ENCODE measurements around the gene RFX6. TPM values are rescaled to one million over a fixed set of nuclear protein-coding genes. Genes with fewer than 3 reads are reported as not detected.
"Not testable (repeated sequence)": the region's sequence is repeated elsewhere in the genome, so short reads cannot be mapped to it uniquely, and the experiment has no call there.

RFX6 gene
- 3.4 to 4.0 TPM (median 3.8 TPM) in 3 replicates for total RNA-seq

- H3K27ac Mint-ChIP-seq, result no peak within 1 kb of the TSS
- H3K27me3 Mint-ChIP-seq (ENCODE audit: low read depth), result peaks cover 52% of the 10 kb centered on the region
- peak; percentile 21 to 42 for DNase-seq (ENCODE audit: low spot score in 2 of 2, unreplicated experiment in 2 of 2)
- no peaks in the 10 kb centered on the region for H3K36me3 Mint-ChIP-seq
- TF ChIP-seq, protein P1, sequence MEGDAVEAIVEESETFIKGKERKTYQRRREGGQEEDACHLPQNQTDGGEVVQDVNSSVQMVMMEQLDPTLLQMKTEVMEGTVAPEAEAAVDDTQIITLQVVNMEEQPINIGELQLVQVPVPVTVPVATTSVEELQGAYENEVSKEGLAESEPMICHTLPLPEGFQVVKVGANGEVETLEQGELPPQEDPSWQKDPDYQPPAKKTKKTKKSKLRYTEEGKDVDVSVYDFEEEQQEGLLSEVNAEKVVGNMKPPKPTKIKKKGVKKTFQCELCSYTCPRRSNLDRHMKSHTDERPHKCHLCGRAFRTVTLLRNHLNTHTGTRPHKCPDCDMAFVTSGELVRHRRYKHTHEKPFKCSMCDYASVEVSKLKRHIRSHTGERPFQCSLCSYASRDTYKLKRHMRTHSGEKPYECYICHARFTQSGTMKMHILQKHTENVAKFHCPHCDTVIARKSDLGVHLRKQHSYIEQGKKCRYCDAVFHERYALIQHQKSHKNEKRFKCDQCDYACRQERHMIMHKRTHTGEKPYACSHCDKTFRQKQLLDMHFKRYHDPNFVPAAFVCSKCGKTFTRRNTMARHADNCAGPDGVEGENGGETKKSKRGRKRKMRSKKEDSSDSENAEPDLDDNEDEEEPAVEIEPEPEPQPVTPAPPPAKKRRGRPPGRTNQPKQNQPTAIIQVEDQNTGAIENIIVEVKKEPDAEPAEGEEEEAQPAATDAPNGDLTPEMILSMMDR (IDR thresholded peaks at IDR 0.05; ENCODE audit: unreplicated experiment), result no peak
- H3K4me1 Mint-ChIP-seq, result peaks cover 18% of the 10 kb centered on the region
- H3K9me3 Mint-ChIP-seq, result peaks cover 5% of the 10 kb centered on the region
- peak within 1 kb of the TSS; percentile 88 for H3K4me3 Mint-ChIP-seq
Observed at GRCh38 chr6:116876635-116877611, at the start of gene RFX6. TSS of gene RFX6 (plus strand) at chr6:116877242. CDS start at chr6:116877276, 34 bp downstream.

GRCh38 chr6:116827561-116828240, 49.3 kb upstream of the RFX6 start:
- Mint-ChIP-seq H3K9me3 (peaks cover 40% of the 10 kb centered on the region), H3K4me1 (peaks cover 35% of the 10 kb centered on the region), H3K36me3 (peaks cover 7% of the 10 kb centered on the region), H3K4me3 (no peak overlapping the region), H3K27ac (peak overlapping the region; percentile 59), H3K27me3 (ENCODE audit: low read depth) (no peaks in the 10 kb centered on the region)
- TF ChIP-seq, protein P1 (IDR thresholded peaks at IDR 0.05; ENCODE audit: unreplicated experiment), result no peak
- no peak for DNase-seq (ENCODE audit: low spot score in 2 of 2, unreplicated experiment in 2 of 2)

DNA sequence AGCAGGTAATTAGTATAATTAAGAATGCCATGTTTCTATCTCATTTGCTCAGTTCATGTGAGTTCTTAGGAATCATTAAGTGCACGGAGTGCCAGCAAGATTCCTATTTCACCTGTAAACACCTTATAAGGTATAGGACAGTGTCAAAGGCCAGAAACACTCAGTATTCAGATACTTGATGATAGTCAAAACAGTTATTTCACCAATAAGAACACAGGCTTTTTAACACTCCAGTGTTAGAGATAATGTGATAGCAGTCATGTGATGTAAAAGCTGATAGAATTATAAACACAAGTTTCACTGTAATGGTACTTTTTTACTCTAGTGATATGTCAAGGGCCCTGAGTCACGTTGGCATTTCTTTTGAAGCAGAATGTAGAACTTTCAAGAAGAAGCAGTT, 48.1 kb upstream of the RFX6 start, which contains the start of gene GPRC6A:
Gene GPRC6A (minus strand): TSS at position 101 of the 400 bp plus-strand sequence. CDS start 70 bp downstream, at position 31.
- H3K9me3 Mint-ChIP-seq, result peaks cover 28% of the 10 kb centered on the region
- H3K4me3 Mint-ChIP-seq, result no peak within 1 kb of the TSS
- H3K4me1 Mint-ChIP-seq, result peaks cover 42% of the 10 kb centered on the region
- H3K27ac Mint-ChIP-seq, result peak within 1 kb of the TSS; percentile 71
- TF ChIP-seq, protein P1 (IDR thresholded peaks at IDR 0.05; ENCODE audit: unreplicated experiment), result no peak
- H3K36me3 Mint-ChIP-seq, result peaks cover 3% of the 10 kb centered on the region
- no peaks in the 10 kb centered on the region for H3K27me3 Mint-ChIP-seq (ENCODE audit: low read depth)
- DNase-seq (ENCODE audit: low spot score in 2 of 2, unreplicated experiment in 2 of 2), result no peak

DNA sequence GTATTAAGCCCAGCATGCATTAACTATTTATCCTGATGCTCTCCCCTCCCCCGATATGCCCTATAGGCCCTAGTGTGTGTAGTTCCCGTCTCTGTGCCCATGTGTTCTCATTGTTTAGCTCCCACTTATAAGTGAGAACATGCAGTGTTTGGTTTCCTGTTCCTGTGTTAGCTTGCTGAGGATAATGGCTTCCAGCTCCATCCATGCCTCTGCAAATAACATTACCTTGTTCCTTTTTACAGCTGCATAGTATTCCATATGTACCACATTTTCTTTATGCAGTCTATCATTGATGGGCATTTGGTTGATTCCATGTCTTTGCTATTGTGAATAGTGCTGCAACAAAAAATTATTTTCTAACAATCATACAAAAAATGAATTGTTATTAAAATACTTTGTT, 42.5 kb upstream of the RFX6 start:
- H3K27me3 Mint-ChIP-seq (ENCODE audit: low read depth); H3K9me3 Mint-ChIP-seq; H3K36me3 Mint-ChIP-seq; H3K4me3 Mint-ChIP-seq; H3K27ac Mint-ChIP-seq; DNase-seq (ENCODE audit: low spot score in 2 of 2, unreplicated experiment in 2 of 2): not testable (repeated sequence)
- H3K4me1 Mint-ChIP-seq, result peaks cover 27% of the 10 kb centered on the region

DNA sequence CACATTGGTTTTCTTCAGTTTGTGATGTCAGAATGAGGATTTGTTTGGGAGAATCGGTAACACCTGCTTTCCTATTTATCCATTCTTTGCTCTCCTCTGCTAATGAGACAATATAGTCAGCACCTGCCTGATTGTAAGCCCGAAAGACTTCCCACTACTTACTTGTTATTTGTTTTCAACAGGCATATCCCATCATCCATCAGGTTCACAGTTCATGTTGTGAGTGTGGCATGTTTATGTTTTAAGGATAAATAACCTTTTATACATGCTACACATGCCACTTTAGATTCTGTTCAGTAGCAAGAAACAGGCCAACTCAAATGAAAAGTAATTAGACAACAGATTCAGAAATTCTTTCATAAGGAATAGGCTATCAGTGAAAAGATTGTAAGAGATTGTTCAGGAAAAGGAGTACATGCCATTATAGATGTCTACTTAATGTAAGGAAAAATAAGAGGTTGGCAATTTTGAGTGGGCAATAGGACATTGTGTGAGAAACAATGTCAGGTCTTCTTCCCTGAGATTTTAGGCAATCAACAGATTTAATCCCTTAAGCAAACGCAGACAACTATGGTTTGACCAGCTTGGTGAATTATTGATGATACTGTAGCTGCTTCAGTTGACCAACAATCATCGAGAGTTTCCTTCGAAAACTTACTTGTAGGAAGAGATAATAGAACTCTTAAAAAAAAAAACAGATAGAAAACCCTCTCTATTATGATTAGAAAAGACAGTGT, 40.3 kb upstream of the RFX6 start:
- peaks cover 6% of the 10 kb centered on the region for H3K9me3 Mint-ChIP-seq
- H3K4me3 Mint-ChIP-seq, result no peak overlapping the region
- no peak for DNase-seq (ENCODE audit: low spot score in 2 of 2, unreplicated experiment in 2 of 2)
- no peaks in the 10 kb centered on the region for H3K36me3 Mint-ChIP-seq
- no peak overlapping the region for H3K27ac Mint-ChIP-seq
- TF ChIP-seq, protein P1 (IDR thresholded peaks at IDR 0.05; ENCODE audit: unreplicated experiment), result no peak
- peaks cover 14% of the 10 kb centered on the region for H3K4me1 Mint-ChIP-seq
- peaks cover 8% of the 10 kb centered on the region for H3K27me3 Mint-ChIP-seq (ENCODE audit: low read depth)

Measured in mesothelial cell of epicardium (in vitro differentiated cells).